ENCODE results near the gene C19orf47.

- TF ChIP-seq SMC3 (conservative IDR thresholded peaks at IDR 0.05; ENCODE audit: poor library complexity) (no peak), CTCF (IDR thresholded peaks at IDR 0.05; ENCODE audit: poor library complexity, severe bottlenecking) (no peak), EZH2 (IDR thresholded peaks at IDR 0.05; ENCODE audit: borderline replicate concordance, insufficient read depth, low read length, poor library complexity, severe bottlenecking) (no peak), POLR2AphosphoS5 (IDR thresholded peaks at IDR 0.05) (peak; percentile 95)
Measured at GRCh38 chr19:40365613-40366401, 17.6 kb upstream of the C19orf47 start.

Measured in neural cell (in vitro differentiated cells).